Measurements from ENCODE around the gene TMEM132D.

Gene TMEM132D

GRCh38 chr12:129401572-129401971 is 502.3 kb downstream of the TMEM132D start:
- DNase-seq = no peak

GRCh38 chr12:129394177-129394825 is 509.5 kb downstream of the TMEM132D start:
- no peak for DNase-seq

GRCh38 chr12:129393357-129393937 is 510.4 kb downstream of the TMEM132D start:
- DNase-seq = no peak

- no peak for DNase-seq
These were observed 518.2 kb downstream of the TMEM132D start for GRCh38 chr12:129385637-129385990.

DNA sequence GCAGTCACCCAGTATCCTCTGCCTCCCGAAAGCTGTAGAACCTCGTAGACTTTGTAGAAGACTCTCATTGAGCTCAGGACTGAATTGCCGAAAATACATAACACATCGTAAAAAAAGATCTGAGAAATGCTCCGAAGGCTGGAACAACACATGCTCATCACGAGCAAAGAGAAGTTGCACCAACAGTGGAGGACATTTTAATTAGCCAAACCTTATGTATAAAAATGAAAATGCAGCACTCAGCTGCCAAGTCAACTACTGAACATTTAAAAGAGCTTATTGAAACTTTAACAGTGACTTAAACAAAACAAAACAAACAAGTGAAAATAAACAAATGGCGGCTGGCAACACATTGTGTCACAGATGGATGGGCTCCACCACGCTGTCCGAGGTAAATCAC is 519.9 kb downstream of the TMEM132D start:
- DNase-seq = no peak

GRCh38 chr12:129381715-129382114 is 522.1 kb downstream of the TMEM132D start:
- DNase-seq = no peak

DNA sequence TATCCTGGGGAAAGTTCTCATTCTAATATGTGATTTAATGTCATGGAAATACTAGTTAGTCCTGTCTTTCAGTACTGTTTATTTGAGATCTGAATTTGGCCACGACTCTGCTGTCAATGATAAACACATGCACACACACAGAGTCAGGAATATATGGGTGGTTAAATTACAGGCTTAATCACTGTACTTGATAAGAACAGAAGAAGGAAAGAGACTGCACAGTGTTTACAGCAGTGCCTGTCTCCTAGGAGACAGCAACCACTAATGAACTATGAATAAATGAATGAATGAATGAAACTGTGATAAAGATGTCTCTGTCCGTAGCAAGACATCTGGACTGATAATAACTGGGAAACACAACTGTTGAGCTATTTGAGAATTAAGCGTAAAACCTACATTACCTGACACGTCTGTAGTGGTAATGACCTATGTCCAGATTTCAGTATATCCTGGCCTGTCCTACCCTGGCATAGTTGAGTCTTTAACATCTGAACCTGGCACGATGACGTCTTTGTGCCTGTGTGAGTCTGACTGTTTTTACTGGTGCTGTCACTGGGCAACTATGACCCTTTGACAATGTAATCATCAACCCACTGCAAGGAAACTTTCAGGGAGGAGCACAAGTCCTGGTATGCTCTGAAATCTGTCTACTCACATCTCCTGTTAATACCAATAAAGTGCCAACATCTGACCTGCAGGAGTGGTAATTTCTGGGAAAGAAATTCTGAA is 524.6 kb downstream of the TMEM132D start:
- DNase-seq = no peak

GRCh38 chr12:129378496-129378895 is 525.3 kb downstream of the TMEM132D start:
- DNase-seq = no peak

DNA sequence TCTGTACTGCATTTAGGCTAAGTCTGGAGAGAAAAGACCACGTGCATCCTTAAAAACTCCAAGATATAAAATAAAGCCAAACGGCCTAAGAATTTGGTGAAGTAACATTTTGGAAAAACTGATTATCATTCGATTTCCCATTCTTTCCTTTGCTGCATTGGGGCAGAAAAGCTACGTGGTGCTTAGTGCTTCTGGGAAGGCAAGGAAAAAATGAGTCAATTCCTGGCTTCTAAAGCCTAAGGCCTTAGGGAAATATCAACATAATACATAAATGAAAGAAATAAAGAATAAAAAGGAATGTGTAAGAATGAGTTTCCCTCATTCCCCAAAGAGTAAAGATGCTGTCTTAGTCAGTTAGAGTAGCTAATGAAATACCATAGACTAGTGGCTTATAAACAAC is 530.1 kb downstream of the TMEM132D start:
- no peak for DNase-seq

- no peak for DNase-seq
These were observed 530.9 kb downstream of the TMEM132D start for GRCh38 chr12:129372876-129373275.

DNA sequence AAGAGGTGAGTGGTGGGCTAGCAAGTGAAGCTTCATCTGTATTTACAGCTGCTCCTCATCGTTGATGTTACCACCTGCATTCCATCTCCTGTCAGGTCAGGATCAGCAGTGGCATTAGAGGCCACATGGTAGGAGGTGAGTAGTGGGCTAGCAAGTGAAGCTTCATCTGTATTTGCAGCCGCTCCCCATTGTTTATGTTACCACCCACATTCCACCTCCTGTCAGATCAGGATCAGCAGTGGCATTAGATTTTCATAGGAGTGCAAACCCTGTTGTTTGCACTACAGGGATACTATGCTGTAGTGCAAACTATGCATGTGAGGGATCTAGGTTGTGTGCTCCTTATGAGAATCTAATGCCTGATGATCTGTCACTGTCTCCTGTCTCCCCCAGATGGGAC is 531.5 kb downstream of the TMEM132D start:
- no peak for DNase-seq

DNA sequence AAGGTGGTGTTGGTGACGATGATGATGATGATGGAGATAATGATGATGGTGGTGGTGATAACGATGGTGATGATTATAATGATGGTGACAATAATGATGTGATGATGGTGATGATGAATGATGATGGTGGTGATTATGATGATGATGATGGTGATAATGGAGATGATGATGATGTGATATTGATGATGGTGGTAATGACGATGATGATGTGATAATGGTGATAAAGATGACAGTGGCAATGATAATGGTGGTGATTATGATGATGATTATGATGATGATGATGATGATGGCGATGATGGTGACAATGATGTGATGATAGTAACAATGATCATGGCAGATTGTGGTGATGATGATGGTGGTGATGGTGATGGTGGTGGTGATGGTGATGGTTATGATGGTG is 532.6 kb downstream of the TMEM132D start:
- DNase-seq = no peak

DNA sequence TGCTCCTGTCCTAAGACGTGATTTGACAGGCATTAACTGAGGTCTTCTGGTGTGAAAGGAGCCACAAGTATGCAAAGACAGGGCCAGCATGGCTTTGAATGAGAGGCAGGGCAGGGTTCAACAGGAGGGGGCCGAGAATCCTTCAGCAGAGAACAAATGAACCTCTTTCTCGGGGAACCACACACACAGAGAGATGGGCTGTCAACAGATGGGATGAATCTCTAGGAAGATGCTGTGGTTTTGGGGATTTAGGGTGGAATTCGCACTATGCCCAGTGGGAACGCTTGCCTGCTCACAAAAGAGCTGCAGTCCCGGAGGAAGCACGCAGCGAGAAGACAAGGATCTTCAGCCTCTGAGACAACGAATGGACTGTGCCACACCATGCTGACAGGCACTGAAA is 537.2 kb downstream of the TMEM132D start:
- no peak for DNase-seq

- DNase-seq = no peak
These were observed 540.8 kb downstream of the TMEM132D start for GRCh38 chr12:129363041-129363440.

- no peak for DNase-seq
These were observed 546.6 kb downstream of the TMEM132D start for GRCh38 chr12:129357233-129357632.

- no peak for DNase-seq
These were observed 552.3 kb downstream of the TMEM132D start for GRCh38 chr12:129351481-129351880.

- DNase-seq = no peak
These were observed 564.5 kb downstream of the TMEM132D start for GRCh38 chr12:129339336-129339735.

DNA sequence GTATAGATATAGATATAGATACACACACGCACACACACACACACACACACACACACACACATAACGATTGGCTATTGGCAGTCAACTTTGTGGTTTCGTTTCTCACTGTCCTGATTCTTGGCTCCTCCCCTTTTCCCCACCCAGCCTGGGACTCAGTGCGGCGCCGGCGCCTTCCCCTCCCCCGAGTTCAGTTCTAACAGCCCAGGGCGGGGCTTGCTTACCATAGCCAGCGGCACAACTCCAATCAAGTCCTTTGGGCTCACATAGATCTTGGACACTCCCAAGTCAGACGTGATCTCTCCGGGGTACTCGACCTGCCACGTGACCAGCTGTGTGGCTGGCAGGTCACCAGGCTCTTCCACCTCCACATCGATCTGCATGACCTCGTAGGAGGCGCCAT is 566.4 kb downstream of the TMEM132D start:
- DNase-seq = no peak

DNA sequence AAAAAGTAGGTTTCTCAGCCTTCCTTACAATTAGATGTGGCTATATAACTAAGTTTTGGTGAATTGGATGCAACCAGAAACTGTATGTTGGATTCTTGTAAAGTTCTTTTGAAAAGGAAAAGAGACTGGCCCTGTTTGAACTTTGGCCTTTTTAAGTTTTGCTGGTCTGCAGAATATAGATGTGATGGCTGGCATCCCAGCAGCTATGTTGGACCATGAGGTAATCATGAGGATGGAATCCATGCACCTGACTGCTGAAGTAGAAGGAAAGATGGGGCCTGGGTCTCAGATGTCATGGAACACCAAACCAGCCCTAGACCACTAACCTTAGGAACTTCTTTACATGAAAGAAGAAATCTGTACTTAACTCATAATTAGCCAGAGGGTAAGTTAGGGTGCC is 568.1 kb downstream of the TMEM132D start:
- DNase-seq = no peak

GRCh38 chr12:129332286-129332685 is 571.5 kb downstream of the TMEM132D start:
- no peak for DNase-seq

DNA sequence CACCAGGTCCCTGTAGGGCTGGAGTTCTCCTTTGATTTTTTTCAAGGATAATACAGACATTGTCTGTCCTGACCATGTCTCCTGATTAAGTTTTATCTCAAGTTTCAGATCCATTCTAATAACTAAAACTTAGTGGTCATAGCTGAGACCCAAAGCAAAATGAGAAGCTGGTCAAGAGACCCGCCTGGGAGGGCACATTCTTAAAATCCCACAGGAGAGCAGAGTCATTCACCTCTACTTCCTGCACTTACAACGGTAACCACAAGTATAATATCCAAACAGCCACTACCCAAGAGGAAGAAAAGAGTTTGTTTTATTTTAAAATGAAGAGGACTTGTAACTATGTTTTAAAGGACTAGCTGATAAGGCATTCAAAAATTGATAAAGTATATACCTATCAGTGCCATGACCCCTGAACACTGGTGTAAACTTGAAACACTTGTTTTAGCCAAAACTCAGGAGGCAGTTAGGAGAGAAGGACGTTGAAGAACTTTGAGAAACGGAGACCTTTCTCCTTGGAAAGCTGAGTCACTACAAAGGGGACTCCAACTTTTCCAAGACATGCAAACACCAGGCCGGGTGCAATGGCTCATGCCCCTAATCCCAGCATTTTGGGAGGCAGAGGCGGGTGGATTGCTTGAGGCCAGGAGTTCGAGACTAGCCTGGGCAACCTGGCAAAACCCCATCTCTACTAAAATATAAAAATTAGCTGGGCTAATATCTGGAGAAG is 572.3 kb downstream of the TMEM132D start:
- no peak for DNase-seq

DNA sequence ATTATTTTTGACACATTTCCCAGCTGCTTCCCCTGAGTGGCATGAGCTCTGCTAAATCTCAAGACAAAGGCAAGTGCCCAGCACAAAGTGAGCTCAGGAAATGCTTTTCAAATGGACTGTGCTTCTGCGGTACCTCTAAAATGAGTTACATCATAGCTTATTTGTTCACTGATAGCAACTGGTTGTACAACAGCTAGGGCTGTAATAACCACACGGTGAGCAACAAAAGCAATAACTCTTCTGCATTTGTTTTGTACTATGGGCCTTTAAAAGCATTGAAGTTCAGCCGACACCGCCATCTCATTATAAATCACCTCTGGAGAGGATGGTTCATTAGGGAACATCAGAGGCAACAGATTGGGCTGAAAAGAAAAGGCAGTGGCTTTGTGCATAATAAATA is 575.6 kb downstream of the TMEM132D start:
- no peak for DNase-seq

DNA sequence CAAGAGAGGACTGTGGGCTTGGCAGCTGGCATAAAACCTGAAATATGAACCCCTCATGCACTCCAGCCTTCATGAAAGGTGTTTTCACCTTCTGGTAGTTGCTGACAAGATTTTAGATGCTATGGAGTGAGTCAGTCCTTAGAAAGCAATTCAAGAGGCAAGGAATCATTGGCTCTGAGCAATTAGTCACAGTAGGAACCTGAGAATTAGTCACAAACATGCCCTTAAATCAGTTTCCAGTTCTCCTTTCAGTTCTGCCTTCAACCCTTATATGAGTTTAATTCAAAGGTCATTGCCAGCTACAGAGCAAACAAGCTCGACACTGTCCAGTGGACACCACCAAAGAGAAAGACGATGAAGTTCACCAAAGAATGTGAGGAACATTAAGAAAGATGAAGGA is 578.3 kb downstream of the TMEM132D start:
- DNase-seq = no peak

DNA sequence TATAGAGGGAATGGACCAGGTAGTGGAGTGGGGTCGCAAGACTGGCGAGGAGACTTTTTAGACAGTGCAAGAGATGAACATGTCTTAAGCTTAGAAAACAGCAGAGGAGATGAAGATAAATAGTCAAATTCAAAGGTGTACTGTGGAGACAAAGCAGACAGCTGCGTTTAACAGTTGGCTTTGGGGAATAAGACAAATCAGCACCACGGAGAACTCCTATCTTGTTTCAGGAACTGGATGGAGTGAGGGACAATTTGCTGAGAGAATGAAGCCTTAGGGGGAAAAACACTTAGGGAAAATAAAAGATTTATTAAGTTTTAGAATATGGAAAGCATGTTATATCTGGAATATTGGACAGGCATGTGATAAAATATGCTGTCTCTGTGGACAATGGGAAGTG is 591.8 kb downstream of the TMEM132D start:
- no peak for DNase-seq

Data from GF-D8 (cell line).